Measurements from ENCODE around the gene HLTF. TPM values are rescaled to one million over a fixed set of nuclear protein-coding genes. Genes with fewer than 3 reads are reported as not detected.
A peak's percentile ranks its signal among the peaks of the same experiment; 100 is the strongest.

Gene HLTF
- total RNA-seq, 1 experiment from 2014 or later: 21.9 TPM

- H3K27me3 Mint-ChIP-seq (ENCODE audit: insufficient read depth, unreplicated experiment): no peaks in the 10 kb centered on the region
- ChIA-PET POLR2A (interaction anchor here (0.6 to 1.0 kb wide), 4 partner anchors 9 to 538 kb away, joined by 3 to 10 read pairs (median 4); partner anchors contain the start of gene HPS3), CTCF (interaction anchor here (0.6 to 6.3 kb wide), 75 partner anchors 9 to 631 kb away, joined by 3 to 181 read pairs (median 4); partner anchors contain the start of genes HPS3 and TM4SF18)
- H3K27ac Mint-ChIP-seq (ENCODE audit: low read depth, unreplicated experiment): no peak overlapping the region
- DNase-seq (ENCODE audit: unreplicated experiment): peak; percentile 74
- intact Hi-C loops (cut with micrococcal nuclease): loop anchor here (1.0 to 10.0 kb wide), 5 partner anchors 153 to 362 kb away; partner anchors contain the start of gene CPA3
- BruUV-seq (replicated peaks): no TSS peak
- no peaks in the 10 kb centered on the region for H3K9me3 Mint-ChIP-seq (ENCODE audit: unreplicated experiment)
- peak; percentile 57 for TF ChIP-seq CTCF (IDR thresholded peaks at IDR 0.05; ENCODE audit: unreplicated experiment)
- no peaks in the 10 kb centered on the region for H3K36me3 Mint-ChIP-seq (ENCODE audit: insufficient read depth, unreplicated experiment)
- no peak overlapping the region for H3K4me3 Mint-ChIP-seq (ENCODE audit: unreplicated experiment)
- peaks cover 5% of the 10 kb centered on the region for H3K4me1 Mint-ChIP-seq (ENCODE audit: insufficient read depth, unreplicated experiment)
These were observed 34.0 kb upstream of the HLTF start for GRCh38 chr3:149120051-149120972.

GRCh38 chr3:149119466-149119865 is 33.1 kb upstream of the HLTF start:
- Mint-ChIP-seq H3K27ac (ENCODE audit: low read depth, unreplicated experiment) (no peak overlapping the region), H3K36me3 (ENCODE audit: insufficient read depth, unreplicated experiment) (no peaks in the 10 kb centered on the region), H3K9me3 (ENCODE audit: unreplicated experiment) (no peaks in the 10 kb centered on the region), H3K4me1 (ENCODE audit: insufficient read depth, unreplicated experiment) (peaks cover 5% of the 10 kb centered on the region), H3K27me3 (ENCODE audit: insufficient read depth, unreplicated experiment) (no peaks in the 10 kb centered on the region), H3K4me3 (ENCODE audit: unreplicated experiment) (no peak overlapping the region)
- DNase-seq (ENCODE audit: unreplicated experiment): no peak
- ChIA-PET POLR2A (no interaction called here), CTCF (interaction anchor here (0.6 to 6.3 kb wide), 52 partner anchors 8 to 632 kb away, joined by 3 to 181 read pairs (median 5); partner anchors contain the start of genes HPS3 and TM4SF18)
- no peak for TF ChIP-seq CTCF (IDR thresholded peaks at IDR 0.05; ENCODE audit: unreplicated experiment)
- no TSS peak for BruUV-seq (replicated peaks)
- intact Hi-C loops (cut with micrococcal nuclease): no loop called here

GRCh38 chr3:149118724-149119123 is 32.4 kb upstream of the HLTF start:
- Mint-ChIP-seq H3K4me3 (ENCODE audit: unreplicated experiment) (no peak overlapping the region), H3K9me3 (ENCODE audit: unreplicated experiment) (no peaks in the 10 kb centered on the region), H3K4me1 (ENCODE audit: insufficient read depth, unreplicated experiment) (no peaks in the 10 kb centered on the region), H3K27ac (ENCODE audit: low read depth, unreplicated experiment) (no peak overlapping the region), H3K36me3 (ENCODE audit: insufficient read depth, unreplicated experiment) (no peaks in the 10 kb centered on the region), H3K27me3 (ENCODE audit: insufficient read depth, unreplicated experiment) (no peaks in the 10 kb centered on the region)
- intact Hi-C loops (cut with micrococcal nuclease): no loop called here
- BruUV-seq (replicated peaks): no TSS peak
- ChIA-PET POLR2A (no interaction called here), CTCF (interaction anchor here (0.6 to 6.3 kb wide), 17 partner anchors 11 to 260 kb away, joined by 4 to 181 read pairs (median 11); partner anchors contain the start of gene HPS3)
- TF ChIP-seq CTCF (IDR thresholded peaks at IDR 0.05; ENCODE audit: unreplicated experiment): no peak
- DNase-seq (ENCODE audit: unreplicated experiment): no peak

- no peaks in the 10 kb centered on the region for H3K9me3 Mint-ChIP-seq (ENCODE audit: unreplicated experiment)
- H3K4me1 Mint-ChIP-seq (ENCODE audit: insufficient read depth, unreplicated experiment): no peaks in the 10 kb centered on the region
- no peak overlapping the region for H3K4me3 Mint-ChIP-seq (ENCODE audit: unreplicated experiment)
- POLR2A ChIA-PET: no interaction called here
- no peaks in the 10 kb centered on the region for H3K27me3 Mint-ChIP-seq (ENCODE audit: insufficient read depth, unreplicated experiment)
- H3K36me3 Mint-ChIP-seq (ENCODE audit: insufficient read depth, unreplicated experiment): no peaks in the 10 kb centered on the region
- TF ChIP-seq CTCF (IDR thresholded peaks at IDR 0.05; ENCODE audit: unreplicated experiment): no peak
- DNase-seq (ENCODE audit: unreplicated experiment): no peak
- no TSS peak for BruUV-seq (replicated peaks)
- H3K27ac Mint-ChIP-seq (ENCODE audit: low read depth, unreplicated experiment): no peak overlapping the region
- CTCF ChIA-PET: interaction anchor here (2.0 to 2.7 kb wide), 2 partner anchors 159 to 219 kb away, joined by 7 to 19 read pairs; partner anchors contain the start of gene TM4SF18
- intact Hi-C loops (cut with micrococcal nuclease): no loop called here
These were observed 28.8 kb upstream of the HLTF start for GRCh38 chr3:149115114-149115513.
